ENCODE measurements around the gene PHTF1. TPM values are rescaled to one million over a fixed set of nuclear protein-coding genes. Genes with fewer than 3 reads are reported as not detected.

PHTF1 gene
- total and polyA plus RNA-seq, 4 donors: 9.5 to 29.7 (median 19.5) TPM

DNA sequence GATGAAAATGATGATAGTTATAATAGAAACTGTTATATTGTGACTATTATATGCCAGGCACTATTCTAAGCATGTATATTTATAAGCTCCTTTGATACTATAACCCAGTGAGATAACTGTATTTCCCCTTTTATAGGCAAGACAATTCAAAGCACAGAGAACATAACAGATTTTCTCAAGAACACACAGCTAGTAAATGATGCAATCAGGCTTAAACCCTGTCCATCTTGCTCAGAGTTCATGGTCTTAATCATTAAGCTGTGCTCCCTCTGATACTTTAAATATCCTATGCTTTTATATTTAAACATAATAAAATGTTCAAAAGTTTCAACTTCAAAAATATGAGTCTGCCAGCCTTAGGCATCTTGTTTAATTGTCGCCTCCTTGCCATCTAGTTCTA lies 88.6 kb downstream of the PHTF1 start:
- Histone ChIP-seq H3K27me3 (ENCODE audit: control insufficient read depth in 3 of 3, insufficient read depth in 3 of 3, low read length in 2 of 3) (no peaks in the 10 kb centered on the region), H3K9ac (ENCODE audit: insufficient read depth in 1 of 2, low read length in 2 of 2) (no peak overlapping the region)
- no peak for ATAC-seq (ENCODE audit: insufficient read depth, low FRiP score)

DNA sequence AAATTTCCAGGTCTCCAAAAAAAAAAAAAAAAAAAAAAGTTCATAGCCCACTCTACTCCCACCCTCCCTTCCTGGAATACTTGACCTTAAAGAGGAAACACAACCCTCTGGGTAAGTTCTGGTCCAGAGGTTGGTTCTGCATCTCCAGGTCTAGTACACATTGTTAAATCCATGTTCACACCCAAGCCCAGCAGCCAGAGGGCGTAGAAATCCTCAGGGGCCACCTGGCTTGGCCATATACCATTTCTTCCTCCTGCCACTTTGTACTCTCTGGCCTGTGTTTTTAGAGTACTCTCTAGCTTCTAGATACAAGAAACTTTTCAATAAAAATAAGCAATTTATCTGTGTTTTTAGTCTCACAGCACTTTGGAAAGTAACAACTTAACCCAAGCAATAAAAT lies 89.3 kb downstream of the PHTF1 start:
- no peaks in the 10 kb centered on the region for H3K27me3 ChIP-seq (ENCODE audit: control insufficient read depth in 3 of 3, insufficient read depth in 3 of 3, low read length in 2 of 3)
- H3K4me3 ChIP-seq: no peak overlapping the region
- no peak overlapping the region for H3K27ac ChIP-seq (ENCODE audit: low read depth in 1 of 2, low read length in 1 of 2)
- 96 to 98% methylated on average over 1 of the region's 1 CpG for WGBS, 2 donors
- DNase-seq: no peak
- H3K9ac ChIP-seq (ENCODE audit: insufficient read depth in 1 of 2, low read length in 2 of 2): no peak overlapping the region
- TF ChIP-seq, protein P1, sequence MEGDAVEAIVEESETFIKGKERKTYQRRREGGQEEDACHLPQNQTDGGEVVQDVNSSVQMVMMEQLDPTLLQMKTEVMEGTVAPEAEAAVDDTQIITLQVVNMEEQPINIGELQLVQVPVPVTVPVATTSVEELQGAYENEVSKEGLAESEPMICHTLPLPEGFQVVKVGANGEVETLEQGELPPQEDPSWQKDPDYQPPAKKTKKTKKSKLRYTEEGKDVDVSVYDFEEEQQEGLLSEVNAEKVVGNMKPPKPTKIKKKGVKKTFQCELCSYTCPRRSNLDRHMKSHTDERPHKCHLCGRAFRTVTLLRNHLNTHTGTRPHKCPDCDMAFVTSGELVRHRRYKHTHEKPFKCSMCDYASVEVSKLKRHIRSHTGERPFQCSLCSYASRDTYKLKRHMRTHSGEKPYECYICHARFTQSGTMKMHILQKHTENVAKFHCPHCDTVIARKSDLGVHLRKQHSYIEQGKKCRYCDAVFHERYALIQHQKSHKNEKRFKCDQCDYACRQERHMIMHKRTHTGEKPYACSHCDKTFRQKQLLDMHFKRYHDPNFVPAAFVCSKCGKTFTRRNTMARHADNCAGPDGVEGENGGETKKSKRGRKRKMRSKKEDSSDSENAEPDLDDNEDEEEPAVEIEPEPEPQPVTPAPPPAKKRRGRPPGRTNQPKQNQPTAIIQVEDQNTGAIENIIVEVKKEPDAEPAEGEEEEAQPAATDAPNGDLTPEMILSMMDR (IDR thresholded peaks at IDR 0.05; ENCODE audit: control extremely low read depth, extremely low read depth): no peak
- no peaks in the 10 kb centered on the region for H3K9me3 ChIP-seq (ENCODE audit: control insufficient read depth in 4 of 4, insufficient read depth in 3 of 4, low read length in 3 of 4)
- ATAC-seq (ENCODE audit: insufficient read depth, low FRiP score): no peak
- peaks cover 0 to 18% (median 8%) of the 10 kb centered on the region in 4 donors for H3K36me3 ChIP-seq (ENCODE audit: control insufficient read depth in 4 of 4, insufficient read depth in 4 of 4, low read length in 4 of 4)
- no peaks in the 10 kb centered on the region for H3K4me1 ChIP-seq (ENCODE audit: control insufficient read depth in 5 of 5, insufficient read depth in 5 of 5, low read length in 5 of 5)

More for the DNA sequence above, 88.6 kb downstream of the PHTF1 start:
- WGBS, 2 donors: 98 to 100% methylated on average over 1 of the region's 1 CpG
- H3K9me3 ChIP-seq (ENCODE audit: control insufficient read depth in 4 of 4, insufficient read depth in 3 of 4, low read length in 3 of 4): no peaks in the 10 kb centered on the region
- TF ChIP-seq, protein P1 (IDR thresholded peaks at IDR 0.05; ENCODE audit: control extremely low read depth, extremely low read depth): no peak
- no peaks in the 10 kb centered on the region for H3K4me1 ChIP-seq (ENCODE audit: control insufficient read depth in 5 of 5, insufficient read depth in 5 of 5, low read length in 5 of 5)
- H3K27ac ChIP-seq (ENCODE audit: low read depth in 1 of 2, low read length in 1 of 2): no peak overlapping the region
- DNase-seq: no peak
- no peak overlapping the region for H3K4me3 ChIP-seq
- peaks cover 0 to 18% (median 8%) of the 10 kb centered on the region in 4 donors for H3K36me3 ChIP-seq (ENCODE audit: control insufficient read depth in 4 of 4, insufficient read depth in 4 of 4, low read length in 4 of 4)

DNA sequence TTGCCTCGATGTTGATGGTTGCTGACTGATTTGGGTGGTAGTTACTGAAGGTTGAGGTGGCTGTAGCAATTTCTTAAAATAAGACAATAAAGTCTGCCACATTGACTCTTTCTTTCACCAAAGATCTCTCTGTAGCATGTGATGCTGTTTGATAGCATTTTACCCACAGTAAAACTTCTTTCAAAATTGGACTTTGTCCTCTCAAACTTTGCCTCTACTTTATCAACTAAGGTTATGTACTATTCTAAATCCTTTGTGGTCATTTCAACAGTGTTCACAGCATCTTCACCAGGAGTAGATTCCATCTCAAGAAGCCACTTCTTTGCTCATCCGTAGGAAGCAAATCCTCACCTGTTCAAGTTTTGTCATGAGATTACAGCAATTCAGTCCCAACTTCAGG lies 93.2 kb downstream of the PHTF1 start:
- 88 to 98% methylated on average over 2 of the region's 2 CpGs for WGBS, 2 donors
- H3K27me3 ChIP-seq (ENCODE audit: control insufficient read depth in 3 of 3, insufficient read depth in 3 of 3, low read length in 2 of 3): no peaks in the 10 kb centered on the region
- no peak overlapping the region for H3K27ac ChIP-seq (ENCODE audit: low read depth in 1 of 2, low read length in 1 of 2)
- H3K4me3 ChIP-seq: no peak overlapping the region
- TF ChIP-seq, protein P1 (IDR thresholded peaks at IDR 0.05; ENCODE audit: control extremely low read depth, extremely low read depth): no peak
- no peak for ATAC-seq (ENCODE audit: insufficient read depth, low FRiP score)
- H3K9me3 ChIP-seq (ENCODE audit: control insufficient read depth in 4 of 4, insufficient read depth in 3 of 4, low read length in 3 of 4): no peaks in the 10 kb centered on the region
- peaks cover 0 to 2% (median 0%) of the 10 kb centered on the region in 5 donors for H3K4me1 ChIP-seq (ENCODE audit: control insufficient read depth in 5 of 5, insufficient read depth in 5 of 5, low read length in 5 of 5)
- H3K9ac ChIP-seq (ENCODE audit: insufficient read depth in 1 of 2, low read length in 2 of 2): no peak overlapping the region
- no peak for DNase-seq
- H3K36me3 ChIP-seq (ENCODE audit: control insufficient read depth in 4 of 4, insufficient read depth in 4 of 4, low read length in 4 of 4): peaks cover 0 to 12% (median 1%) of the 10 kb centered on the region in 4 donors

DNA sequence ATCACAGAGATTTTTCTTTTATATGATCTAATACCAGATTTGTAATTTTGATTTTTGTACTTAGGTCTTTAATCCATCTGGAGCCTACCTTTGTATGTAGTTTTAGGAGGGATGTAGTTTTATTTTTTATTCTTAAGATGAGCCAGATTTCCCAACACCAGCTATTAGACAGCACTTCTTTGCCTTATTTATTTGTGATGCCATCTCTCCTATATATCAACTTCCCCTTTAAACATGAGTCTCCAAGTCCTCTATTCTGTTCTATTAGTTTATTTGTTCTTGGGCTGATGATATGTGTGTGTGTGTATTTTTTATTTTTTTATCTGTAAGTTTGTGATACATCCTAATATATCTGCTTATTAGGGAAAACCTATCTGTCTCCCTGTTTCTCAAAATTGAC lies 94.2 kb downstream of the PHTF1 start:
- H3K36me3 ChIP-seq (ENCODE audit: control insufficient read depth in 4 of 4, insufficient read depth in 4 of 4, low read length in 4 of 4): peaks cover 0 to 12% (median 1%) of the 10 kb centered on the region in 4 donors
- no peaks in the 10 kb centered on the region for H3K9me3 ChIP-seq (ENCODE audit: control insufficient read depth in 4 of 4, insufficient read depth in 3 of 4, low read length in 3 of 4)
- no peak for DNase-seq
- no peak overlapping the region for H3K4me3 ChIP-seq
- H3K4me1 ChIP-seq (ENCODE audit: control insufficient read depth in 5 of 5, insufficient read depth in 5 of 5, low read length in 5 of 5): peaks cover 0 to 2% (median 0%) of the 10 kb centered on the region in 5 donors
- H3K9ac ChIP-seq (ENCODE audit: insufficient read depth in 1 of 2, low read length in 2 of 2): no peak overlapping the region
- ATAC-seq (ENCODE audit: insufficient read depth, low FRiP score): no peak
- H3K27ac ChIP-seq (ENCODE audit: low read depth in 1 of 2, low read length in 1 of 2): no peak overlapping the region
- no peaks in the 10 kb centered on the region for H3K27me3 ChIP-seq (ENCODE audit: control insufficient read depth in 3 of 3, insufficient read depth in 3 of 3, low read length in 2 of 3)
- TF ChIP-seq, protein P1 (IDR thresholded peaks at IDR 0.05; ENCODE audit: control extremely low read depth, extremely low read depth): no peak

All from lung (tissue), 12 donors.